Activated T-cell treated with anti-CD3 and anti-CD28 coated beads, Interleukin-2, amount 50 U/mL, for 1 hour (primary cell): ENCODE data around the gene ASB1.
A peak's percentile ranks its signal among the peaks of the same experiment; 100 is the strongest.

Experiments
- DNase-seq: peaks from one replicate; pipeline ENCODE4 v3.0.0-alpha.2; 2020

The ASB1 gene

DNA sequence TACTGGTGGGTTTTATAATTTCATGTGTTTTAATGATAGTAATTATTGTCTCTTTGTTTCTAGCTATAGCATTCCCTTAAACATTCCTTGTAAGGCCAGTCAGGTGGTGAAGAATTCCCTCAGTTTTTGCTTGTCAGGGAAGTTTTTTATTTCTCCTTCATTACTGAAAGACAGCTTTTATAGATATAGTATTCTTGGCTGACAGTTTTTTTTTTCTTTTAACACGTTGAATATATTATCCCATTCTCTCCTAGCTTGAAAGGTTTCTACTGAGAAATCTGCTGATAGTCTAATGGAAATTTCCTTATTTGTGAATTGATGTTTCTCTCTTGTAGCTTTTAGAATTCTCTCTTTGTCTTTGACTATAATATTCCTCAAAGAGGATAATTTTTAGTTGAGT, 46.8 kb downstream of the ASB1 start:
- no peak for DNase-seq

GRCh38 chr2:238475034-238475433, 48.3 kb downstream of the ASB1 start:
- DNase-seq: no peak

DNA sequence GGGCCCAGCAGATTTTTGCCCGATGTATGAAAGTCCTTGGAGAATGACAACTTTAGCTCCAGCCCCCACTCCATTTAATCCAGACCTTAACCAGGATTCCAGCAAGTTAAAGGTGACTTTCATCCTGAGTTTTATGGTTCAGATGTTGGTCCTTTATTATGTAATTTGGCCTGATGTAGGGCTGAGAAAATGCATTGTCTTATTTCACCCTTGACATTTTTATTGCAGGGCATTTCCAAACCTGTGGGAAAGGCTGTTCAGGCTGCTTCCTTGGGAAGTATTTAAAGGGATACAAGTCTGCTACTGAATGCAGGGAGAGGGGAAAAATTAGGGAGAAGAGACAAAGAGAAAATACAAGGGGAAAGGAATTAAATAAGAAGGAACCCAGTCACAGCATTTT, 48.8 kb downstream of the ASB1 start:
- DNase-seq: no peak

DNA sequence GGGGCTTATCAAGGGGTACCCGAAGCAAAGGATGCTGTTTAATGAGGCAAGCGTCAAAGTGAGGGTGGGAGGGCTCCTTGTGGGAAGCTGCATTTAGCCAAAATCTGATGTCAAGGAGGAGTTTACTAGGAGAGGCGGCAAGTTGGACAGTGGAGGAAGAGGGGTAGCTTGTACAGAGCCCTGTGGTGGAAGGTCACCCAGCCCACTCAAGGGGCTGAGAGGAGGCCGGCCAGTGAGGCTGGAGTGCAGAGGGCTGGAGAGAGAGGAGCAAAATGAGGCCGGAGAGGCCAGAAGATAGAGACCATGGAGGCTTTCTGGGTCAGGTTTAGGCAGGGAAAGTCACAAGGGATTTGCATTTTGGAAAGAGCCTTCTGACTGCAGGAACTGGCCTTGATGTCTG, 49.5 kb downstream of the ASB1 start:
- DNase-seq: no peak

DNA sequence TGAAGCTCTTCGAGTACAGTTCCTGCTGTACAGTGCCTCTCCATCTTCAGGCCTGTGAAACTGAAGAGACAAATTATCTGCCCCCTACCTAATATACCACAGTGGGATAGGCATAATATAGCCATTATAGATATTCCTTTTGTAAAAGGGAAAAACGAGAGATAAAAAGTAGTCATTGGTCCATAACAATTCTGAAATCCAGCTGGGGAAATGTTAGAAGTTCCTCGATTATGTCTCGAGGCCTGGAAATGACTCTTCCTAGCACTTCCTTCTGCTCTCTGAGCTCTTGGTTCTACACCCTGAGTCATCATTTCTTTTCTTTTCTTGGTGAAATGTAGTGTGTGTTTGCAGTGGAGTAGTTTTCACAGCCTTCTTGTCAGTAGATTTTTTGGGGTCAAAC, 51.5 kb downstream of the ASB1 start:
- DNase-seq: no peak

DNA sequence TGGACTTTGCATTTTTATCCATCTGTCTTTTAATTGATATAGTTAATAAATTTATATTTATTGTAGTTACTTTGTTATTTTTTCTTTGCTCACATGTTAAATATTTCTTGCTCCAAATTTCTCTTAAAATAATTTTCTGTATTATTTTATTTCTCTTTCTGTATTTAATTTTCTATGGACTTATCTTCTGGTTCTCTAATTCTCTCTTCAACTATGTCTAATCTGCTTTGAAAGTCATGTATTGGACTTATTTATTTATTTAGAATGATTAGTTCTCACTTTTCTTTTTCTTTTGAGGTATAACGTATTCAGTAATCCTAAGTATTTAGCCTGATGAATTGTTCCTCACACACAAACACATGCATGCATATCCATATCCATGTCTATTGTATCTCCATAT, 53.1 kb downstream of the ASB1 start:
- DNase-seq: no peak

DNA sequence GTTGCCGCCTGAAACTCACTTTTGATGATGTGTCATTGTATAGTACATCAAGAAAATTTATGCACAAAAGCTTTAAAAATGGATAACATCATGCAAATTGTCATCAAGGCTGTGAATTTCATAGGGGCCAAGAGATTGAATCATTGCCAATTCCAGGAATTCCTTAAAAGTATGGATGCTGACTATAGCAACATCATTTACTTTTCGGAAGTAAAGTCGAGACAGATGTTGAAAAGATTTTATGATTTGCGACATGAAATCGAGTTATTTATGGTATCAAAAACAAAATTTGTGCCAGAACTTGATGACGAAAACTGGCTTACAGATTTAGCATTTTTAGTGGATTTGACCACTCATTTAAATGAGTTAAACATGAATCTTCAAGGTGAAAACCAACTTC, 56.3 kb downstream of the ASB1 start:
- DNase-seq: no peak

DNA sequence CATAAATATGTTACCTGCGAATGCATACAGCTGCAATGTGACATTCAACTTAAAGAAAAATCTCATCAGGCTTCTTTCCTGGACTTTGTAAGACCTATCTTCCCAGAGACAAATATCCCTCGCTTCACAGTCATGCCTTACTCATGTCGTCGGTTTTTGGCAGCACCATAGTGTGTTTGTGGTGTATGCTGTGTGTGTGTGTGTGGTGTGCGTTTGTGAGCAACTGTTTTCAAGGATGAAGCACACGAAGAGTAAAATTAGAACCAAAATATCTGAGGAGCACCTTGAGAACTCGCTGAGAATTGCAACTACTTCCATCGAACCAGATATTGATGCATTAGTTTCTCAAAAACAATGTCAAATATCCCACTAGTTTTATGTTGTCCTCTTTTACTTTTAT, 56.9 kb downstream of the ASB1 start:
- DNase-seq: no peak

- DNase-seq: no peak
Observed at GRCh38 chr2:238484522-238485452, 58.1 kb downstream of the ASB1 start.

DNA sequence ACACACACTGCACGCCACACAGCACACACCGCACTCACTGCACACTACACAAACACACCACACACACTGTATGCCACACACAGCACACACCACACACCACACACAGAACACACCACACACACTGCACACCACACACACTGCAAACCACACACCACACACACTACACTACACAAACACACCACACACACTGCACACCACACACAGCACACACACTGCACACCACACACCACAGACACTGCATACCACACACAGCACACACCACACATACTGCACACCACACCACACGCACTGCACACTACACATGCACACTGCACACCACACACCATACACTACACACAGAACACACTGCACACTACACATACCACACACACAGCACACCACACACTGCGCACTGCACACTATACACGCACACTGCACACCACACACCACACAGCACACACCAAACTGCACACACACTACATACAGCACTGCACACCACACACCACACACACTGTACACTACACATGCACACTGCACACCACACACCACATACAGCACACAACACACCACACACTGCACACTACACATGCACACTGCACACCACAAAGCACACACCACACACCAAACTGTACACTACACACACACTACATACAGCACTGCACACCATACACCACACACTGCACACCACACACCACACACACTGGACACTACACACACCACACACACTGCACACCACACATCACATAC, 59.6 kb downstream of the ASB1 start:
- no peak for DNase-seq

DNA sequence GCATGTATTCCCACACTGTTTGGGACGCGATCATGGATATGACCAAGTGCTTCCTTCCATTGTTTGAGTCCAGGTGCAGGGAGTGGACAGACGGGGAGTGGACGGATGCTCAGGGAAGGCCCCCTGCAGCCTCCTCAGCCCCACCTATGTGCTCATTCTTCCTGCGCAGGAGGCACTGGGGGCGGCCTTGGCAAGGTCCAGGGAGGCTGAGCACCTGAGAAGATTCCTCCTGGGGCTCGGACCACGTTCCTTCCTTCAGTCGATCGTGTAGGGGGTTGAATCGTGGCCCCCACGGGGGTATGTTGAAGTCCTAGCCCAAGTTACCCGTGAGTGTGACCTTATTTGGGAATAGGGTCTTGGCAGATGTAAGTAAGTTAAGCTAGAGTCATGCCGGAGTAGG, 60.4 kb downstream of the ASB1 start:
- DNase-seq: no peak

- DNase-seq: no peak
Observed at GRCh38 chr2:238487652-238488346, 61.1 kb downstream of the ASB1 start.

GRCh38 chr2:238488347-238488826, 61.7 kb downstream of the ASB1 start:
- DNase-seq: no peak

GRCh38 chr2:238489431-238489830, 62.7 kb downstream of the ASB1 start:
- no peak for DNase-seq

DNA sequence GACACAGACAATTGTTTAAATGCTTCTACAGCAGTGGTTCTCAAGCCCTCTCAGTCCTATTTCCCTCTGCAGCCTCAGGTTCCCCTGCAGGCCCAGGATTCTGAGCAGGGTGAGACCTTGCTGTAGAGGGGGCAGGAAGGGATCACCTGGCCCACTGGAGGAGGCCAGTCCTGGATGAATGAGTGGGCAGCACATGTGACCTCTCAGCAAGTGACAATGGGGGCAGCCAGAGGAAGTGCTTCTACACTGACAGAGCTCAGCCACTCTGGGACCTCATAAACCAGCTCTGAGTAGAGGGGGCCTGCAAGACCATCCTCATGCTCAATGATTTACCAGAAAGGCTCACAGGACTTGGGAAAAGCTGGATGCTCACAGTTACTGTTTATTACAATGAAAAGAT, 63.2 kb downstream of the ASB1 start:
- no peak for DNase-seq

GRCh38 chr2:238492840-238493239, 66.1 kb downstream of the ASB1 start:
- no peak for DNase-seq

DNA sequence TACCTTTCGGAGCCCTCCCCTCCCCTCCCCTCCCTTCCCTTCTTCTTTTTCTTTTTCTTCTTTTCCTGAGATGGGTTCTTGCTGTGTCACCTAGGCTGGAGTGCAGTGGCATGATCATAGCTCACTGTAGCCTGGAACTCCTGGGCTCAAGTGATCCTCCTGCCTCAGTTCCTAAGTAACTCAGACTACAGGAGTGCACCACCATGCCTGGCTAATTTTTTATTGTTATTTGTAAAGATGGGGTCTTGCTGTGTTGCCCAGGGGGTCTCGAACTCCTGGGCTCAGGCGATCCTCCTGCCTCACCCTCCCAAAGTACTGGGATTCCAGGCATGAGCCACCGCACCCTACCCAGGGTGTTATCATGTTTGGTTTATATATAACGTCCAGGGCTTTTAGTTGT, 66.7 kb downstream of the ASB1 start:
- no peak for DNase-seq

DNA sequence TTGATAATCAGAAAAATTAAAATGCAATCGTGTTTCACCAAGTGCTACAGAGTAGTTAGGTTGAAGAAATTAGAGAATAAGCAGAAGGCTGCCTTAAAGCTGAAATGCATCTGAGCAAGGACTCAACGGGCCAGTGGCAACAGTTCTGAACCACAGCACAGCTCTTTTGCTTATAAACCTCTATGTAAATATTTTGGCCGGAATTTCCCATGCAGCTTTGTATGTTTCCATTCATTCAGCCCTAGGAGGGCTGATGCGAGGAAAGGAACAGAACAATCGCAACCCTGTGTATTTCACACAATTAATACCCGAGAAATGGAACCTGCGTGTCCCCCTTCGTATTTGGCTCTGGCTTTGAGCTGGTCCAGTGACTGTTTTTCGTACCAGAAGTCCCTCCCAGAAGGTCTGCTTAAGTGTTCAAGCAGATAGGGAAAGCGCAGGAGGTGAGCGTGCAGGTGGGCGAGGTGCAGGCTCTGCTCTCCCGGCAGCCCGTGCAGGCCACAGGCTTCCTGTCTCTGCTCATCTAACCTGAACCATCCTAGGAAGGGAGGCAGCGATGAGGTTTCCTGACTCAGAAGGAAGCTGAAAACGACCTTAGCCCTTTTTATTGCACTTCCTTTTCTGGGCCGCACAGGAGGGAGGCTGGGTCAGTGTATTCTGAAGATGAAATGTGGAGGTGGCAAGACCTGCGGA, 67.3 kb downstream of the ASB1 start:
- DNase-seq: peak; percentile 31

DNA sequence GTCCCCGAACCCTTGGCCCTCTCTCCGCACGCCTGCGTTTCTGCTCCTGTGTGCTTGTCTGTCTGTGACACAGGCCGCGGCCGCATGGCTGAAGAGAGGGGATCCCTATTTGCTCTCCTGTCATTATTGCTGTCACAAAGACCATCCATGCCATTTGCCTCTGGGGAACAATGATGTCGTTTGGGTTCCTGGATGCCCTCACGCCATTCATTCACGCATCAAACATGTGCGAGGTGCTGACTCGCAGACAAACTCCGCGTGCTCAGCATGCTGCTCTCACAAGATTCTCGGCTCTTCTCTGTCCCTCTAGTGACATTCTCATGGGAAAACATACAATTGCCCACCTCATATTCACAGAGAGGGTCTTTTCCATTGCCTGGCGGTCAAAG, 67.8 kb downstream of the ASB1 start:
- no peak for DNase-seq

DNA sequence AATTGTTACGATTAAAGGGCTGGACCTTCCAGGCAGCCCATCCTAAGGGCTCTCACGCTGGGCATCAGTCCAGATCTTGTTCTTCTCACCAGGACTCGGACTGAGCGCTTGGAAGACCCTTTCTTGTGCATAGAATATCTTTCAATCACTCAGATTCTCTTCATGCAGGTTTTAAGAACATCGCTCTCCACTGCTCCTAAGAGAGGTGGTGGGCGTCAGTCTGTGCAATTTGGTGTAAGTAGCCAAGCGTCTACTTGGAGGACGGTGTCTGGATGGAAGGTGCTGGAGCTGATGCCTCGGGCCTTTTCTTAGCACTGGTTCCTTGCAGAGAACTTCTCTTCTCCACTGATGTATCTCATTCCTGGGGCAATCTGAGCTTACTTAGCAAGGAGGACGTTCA, 68.7 kb downstream of the ASB1 start:
- no peak for DNase-seq

DNA sequence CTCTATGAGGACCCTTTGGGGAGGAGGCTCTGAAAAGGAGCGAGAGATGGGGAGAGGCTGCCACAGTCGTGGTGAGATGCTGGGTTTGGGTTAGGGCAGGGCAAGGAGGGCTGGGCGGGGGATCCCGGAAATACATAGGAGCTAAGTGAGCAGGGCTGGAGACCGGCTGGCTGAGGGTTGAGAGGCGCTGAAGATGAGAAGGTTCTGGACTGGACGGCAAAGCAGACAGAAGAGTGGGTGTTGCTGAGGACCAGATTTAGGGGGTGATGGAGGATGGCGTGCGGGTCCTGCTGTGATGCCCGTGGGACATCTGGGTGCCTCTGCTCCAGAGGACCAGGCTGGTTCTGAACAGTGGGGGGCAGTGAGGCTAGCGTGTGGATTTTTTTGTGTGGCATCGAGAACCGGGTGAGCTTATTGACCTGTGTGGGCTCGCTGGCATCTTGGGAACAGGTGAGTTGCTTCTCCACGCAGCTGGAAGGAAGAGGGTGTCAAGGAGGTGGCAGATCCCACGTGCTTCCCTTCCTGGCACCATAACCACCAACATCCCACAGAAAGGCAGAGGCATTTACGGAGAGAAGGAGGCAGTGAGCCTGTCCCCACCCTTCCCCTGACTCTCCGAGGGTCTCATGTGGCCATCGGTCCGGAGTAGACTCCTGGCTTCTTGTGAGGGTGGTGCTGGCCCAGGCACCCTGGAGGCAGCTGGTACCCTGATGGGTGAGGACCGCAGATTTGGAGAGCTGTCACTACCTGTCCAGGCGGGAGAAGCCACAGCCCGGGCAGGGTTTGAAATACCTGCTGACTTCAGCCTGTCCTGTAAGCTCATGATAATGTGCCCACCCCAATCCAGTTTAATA, 70.3 kb downstream of the ASB1 start:
- no peak for DNase-seq

DNA sequence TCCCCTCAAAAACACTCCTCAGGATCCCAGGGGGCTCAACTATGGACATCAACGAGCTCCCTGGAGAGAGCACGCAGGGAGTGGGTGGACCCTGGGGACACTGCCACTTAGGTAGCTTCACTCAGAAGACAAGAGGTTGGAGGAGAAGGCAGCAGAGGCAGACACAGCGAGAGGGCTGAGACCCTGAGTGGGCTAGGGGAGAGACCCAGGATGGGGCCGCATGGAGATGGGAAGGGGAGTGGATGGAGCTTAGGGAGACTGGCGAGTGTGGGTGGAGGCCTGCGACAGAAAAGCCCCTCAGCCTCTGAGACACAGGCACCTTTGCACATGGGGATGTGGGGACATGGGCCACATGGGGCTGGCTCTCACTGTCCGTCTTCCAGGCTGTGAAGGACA, 70.9 kb downstream of the ASB1 start:
- no peak for DNase-seq
